Epithelial cell of prostate (primary cell): ENCODE results near the gene ABLIM2.
A peak's percentile ranks its signal among the peaks of the same experiment; 100 is the strongest.

Experiments
- DNase-seq: peaks from one replicate; pipeline ENCODE4 v3.0.0-alpha.2; 2011; ENCODE audit warnings: low read depth, low spot score
- H3K27ac ChIP-seq: fragments of 450-650 bp; 2 replicates; pipeline ENCODE4 v1.5.1; 2017; ENCODE audit warnings: mild to moderate bottlenecking

ABLIM2 gene

DNA sequence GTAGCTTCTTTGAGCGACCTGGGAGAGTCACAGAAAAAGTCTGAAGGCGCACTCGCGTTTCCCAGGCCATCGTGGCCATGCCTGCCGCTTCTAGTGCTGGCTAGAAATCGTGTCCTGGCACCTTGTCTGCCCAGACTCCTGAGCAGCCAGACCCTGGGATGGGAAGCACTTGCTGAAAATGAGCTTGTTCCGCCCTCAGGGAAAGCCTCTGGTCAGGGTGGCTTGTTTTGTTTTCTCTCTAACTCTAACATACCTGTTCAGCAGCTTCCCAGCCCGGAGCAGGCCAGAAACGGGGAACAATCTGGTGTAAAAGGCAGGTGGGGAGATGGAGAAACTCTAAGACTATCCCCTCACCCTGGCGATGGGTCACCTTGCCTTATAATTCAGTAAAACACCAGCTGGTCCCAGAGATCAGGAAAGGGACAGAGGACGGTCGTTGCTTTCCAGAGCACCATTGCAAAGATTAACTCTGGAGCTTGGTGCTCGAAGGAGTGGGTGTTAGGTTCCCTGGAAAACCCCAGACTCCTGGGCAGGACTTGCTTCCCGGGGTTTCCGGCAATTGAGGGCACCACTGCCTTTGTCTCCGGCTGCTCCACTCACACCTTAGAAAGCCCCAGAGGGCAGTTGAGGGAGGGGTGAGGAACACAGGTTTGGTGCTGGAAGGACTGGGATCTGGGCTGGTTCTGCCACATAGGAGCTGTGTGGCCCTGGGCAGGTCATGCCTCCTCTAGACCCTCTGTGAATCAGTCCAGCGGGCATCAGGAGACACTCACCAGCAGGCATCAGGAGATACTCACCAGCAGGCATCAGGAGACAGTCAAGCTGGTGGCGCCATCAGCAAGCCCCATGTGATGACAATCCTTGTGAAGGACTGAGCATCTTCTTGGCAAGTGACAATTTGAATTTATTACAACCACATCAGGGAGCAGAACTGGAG lies 36.0 kb upstream of the ABLIM2 start:
- no peak overlapping the region for H3K27ac ChIP-seq
- DNase-seq = no peak

DNA sequence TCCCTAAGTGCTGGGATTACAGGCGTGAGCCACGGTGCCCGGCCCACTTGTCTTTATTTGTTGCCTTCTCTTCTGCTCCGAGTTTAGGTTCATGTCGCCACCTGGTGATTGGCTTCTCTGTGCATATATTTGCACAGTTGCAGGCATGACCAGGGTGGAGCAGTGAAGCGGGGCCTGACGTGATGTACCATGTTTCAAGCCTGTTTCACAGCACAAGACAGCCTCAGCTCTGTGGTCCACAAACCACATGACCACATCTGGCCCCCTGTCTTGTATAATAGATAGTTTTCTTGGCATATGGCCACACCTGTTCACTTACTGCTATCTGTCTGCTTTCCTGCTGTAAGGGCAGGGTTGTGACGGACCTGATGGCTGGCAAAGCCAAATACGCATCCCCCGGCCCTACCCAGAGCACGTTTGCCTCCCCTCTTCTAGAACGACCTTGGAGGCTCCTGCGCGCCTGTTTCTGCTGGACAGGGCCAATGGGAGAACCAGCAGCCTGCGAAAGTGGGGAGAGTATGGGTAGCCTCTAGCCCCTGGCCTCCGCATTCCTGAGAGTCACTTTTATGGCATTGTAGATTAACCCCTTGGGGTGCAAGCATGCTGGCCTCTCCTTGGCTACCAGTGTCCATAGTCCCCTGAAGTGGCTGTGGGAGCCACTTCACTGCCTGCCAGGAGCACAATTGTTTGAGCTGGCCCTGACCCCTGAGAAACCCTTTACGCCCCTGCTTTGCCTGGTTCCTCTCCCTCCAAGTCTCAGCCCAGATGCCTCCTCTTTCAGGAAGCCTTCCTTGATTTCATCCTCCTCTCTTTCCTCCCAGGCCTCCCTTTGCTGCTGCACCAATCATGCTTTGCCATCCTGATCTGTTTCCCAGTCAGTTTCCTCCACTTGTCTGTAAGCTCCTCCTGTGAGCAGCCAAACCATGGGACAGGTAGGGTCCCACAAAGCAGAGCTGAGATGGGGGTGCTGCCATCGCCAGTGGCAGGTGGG lies 34.4 kb upstream of the ABLIM2 start:
- DNase-seq = no peak
- H3K27ac ChIP-seq = no peak overlapping the region

DNA sequence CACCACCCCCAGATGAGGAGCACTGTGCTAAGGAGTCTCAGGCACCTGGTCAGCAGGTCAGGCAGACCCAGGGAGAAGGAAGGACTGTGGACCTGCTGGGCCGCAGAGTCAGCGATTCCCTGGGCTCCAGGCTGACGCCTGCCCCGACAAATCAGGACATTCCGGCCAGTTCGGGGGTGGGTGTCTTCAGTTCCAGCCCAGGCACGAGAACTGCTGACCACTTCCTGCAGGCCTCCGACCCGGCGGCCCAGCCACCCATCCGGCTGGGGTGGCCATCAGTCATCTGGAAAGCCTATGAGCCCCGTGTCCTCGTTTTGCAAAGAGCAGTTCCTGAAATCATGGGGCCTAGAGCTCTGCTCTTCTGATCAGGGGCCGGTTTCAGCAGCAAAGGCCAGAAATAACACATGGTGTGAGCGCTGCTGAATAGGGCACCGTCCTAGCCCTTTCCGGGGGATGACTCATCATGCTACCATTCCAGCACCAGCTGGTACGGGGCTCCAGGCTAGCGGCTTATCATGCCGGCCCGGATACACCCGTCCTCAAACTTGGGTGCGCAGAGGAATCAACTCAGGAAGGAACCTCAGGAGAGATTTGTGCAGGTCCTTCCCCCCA lies 32.6 kb upstream of the ABLIM2 start:
- no peak for DNase-seq
- H3K27ac ChIP-seq = peak overlapping the region; percentile 78

DNA sequence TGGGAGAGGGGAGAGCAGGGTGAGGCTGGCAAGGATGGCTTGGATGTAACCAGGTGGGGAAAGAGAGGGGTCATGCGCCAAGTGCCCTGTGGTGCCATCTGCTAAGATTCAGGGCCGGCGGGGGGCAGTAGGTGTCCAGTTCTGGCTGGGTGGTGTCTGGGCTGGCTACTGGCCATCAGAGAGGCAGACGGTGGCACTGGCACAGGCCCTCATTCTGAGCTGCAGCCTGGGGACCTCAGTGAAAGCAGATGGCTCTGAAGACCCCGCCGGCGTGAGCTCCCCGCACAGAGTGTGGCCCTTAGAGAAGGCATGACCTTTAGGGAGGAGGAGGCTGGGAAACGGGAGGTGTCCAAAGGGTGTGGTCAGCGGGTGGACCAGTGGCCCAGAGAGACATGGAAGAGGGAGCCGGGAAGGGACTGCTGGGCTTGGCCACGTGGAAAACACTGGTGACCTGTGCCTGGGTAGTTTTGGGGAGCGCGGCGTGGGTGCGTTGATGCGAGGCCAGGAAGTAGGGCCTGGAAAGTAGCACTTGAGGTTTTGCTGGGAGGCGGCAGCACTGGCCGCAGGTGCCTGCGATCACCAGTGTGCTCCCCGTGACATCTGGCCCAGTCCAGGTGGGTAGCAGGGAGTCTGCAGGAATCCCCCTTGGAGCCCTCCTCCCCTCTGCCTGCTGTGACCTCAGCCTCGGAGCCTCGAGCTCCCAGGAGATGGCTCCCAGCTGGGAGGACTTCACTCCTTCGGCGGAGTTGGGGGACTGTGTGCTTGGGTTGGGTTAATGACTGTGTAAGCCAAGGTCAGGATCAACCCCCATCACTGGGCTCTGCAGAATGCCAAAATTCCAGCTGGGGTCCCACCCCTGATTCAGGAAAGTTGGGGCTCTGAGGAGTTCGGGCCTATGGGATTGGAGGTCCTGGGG lies 31.2 kb upstream of the ABLIM2 start:
- H3K27ac ChIP-seq = peak overlapping the region; percentile 82
- no peak for DNase-seq

DNA sequence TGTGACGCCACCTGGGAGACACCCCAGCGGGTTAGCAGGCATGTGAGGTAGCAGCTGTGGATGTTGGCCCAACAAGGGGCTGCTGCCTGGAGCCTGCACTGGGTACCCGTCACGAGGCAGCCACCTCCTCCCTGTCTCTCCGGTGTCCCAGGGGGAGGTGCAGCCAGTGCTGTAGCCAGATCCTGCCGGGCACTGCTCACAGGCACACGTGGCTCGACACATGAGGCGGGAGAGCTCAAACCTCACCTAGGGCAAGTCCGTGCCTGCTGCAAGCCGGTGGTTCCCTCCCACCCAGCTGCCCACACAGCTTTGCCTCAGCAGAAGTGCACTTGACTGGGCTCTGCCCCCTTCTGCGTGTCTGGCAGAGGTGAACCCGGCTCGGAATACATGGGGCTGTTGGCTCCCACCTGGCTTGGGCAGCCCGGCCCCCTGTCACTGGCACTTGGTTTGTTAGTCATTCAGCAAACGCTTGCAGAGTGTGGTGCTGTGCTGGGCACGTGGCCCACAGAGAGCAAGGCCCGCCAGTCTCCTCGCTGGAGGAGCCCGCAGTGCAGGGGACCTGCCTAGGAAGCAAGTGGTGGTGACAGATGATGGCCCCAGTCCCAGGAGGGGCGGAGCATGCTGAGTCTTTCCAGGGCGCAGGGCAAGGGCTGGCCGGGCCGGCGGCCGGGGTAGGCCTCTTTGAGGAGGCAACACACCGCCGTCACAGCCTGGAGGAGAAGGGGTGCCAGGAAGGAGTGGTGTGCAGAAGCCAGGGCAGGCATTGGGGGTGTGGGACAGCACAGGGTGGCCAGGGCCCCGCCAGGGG lies 30.3 kb upstream of the ABLIM2 start:
- H3K27ac ChIP-seq = peak overlapping the region; percentile 82
- peak; percentile 95 for DNase-seq

DNA sequence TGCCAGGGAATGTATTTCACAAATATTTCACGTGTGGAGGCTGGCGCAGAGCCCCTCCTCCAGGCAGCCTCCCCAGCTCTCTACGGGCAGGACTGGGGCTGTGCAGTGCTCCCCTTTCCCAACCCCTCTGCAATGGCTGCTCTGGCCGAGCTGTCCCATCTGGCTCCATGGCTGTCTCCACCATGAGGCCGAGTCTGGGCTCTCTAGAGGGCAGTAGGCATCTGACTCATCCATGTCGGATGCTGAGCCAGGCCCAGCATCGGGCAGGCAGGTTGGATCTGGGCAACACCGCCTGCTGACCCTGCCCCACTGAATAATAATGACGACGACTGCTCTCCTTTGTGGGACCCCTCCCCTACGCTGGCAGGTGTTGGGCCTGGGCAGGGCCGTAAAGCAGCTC lies 29.5 kb upstream of the ABLIM2 start:
- DNase-seq = no peak
- H3K27ac ChIP-seq = peak overlapping the region; percentile 82

DNA sequence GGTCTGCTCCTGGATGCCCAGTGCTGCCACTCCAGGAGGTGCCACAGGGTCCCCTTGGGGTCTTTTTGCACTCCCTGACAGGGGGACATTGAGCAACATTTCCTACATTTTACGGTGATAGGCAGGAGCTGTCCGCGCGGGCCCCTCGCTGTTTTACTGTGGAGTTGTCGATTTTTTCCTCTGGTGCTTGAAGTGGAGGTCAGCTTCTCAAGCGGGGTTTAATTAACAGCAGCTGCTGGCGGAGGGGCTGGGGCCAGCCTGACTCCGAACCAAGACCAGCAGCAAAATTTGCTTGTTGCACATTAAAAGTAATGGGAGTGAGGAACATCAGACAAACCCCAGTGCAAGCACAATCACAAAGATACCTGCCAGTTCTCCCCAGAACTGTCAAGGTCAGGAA lies 27.3 kb upstream of the ABLIM2 start:
- no peak for DNase-seq

DNA sequence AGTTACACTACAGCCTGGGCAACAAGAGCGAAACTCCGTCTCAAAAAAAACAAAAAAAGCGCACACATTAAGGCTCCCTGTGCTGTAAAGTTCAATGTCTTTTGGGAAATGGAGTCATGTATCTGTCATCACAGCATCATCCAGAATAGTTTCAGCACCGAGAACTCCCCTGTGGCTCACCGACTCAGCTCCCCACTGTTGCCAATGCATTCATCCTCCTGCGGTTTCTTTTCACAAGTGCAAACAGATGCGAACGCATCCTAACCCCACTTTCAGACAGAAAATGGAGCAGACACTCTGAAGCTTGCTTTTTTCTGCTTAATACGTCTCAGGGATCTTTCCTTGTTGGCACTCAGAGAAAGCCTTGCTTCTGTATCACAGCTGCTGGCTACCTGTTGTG lies 26.7 kb upstream of the ABLIM2 start:
- H3K27ac ChIP-seq = peak overlapping the region; percentile 94
- peak; percentile 89 for DNase-seq

More for the DNA sequence above, 27.3 kb upstream of the ABLIM2 start:
- H3K27ac ChIP-seq = peak overlapping the region; percentile 94

DNA sequence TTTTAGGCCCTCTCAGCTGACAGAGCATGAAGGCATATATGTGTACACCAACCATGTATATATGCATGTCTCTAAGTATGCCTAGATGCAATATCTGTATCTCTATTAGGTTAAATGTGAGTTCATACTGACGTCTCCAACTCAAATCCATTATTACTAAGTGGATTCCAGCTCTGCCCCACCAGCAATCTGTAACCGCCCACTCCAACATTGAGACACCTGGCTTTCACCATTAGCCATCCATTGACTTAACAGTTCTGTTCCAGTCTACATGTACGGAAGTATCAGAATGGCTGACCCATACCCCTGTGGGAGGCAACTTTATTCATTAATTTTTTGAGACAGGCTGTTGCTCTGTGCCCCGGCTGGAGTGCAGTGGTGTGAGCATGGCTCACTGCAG lies 25.4 kb upstream of the ABLIM2 start:
- peak overlapping the region; percentile 94 for H3K27ac ChIP-seq

DNA sequence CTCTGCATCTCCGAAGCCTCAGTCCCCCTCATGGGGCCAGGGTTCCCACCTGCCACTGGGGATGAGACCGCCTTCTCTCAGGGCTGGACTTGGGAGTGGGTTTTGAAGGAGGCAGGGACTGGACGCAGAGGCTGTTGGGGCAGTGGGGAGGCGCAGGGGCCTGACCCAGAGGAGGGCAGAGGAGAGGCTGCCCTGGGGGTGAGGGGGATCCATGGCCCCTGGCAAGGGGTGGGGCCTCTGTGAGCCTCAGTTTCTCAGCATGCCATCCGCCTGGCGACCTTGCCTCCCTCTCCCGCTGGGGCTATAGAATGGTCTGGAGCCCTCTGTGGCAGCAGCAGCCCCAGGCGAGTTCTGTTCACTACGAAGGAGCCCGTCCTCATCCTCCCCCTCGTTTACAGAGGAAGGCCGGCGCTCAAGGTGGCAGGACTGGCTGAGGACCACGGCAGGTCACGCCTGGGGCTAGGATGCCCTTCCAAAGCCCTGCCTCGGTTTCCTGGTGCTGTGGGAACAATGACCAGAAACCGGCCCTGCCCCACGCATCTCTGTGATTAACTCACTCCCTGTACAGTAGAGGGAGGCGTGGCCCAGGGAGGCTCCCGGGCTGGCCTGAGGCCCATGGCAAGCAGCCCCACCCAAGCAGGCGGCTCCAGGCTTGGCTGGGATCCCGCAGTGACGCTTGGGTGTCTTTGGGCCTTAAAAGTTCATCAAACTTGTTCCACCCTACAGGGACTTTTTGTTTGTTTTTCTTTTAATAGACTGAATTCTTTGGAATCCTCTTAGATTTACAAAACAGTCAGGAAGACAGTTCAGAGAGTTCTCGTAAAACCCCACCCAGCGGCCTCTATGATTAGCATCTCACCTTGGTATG lies 24.5 kb upstream of the ABLIM2 start:
- peak overlapping the region; percentile 94 for H3K27ac ChIP-seq
- DNase-seq = peak; percentile 95

More for the DNA sequence above, 25.4 kb upstream of the ABLIM2 start:
- no peak for DNase-seq

DNA sequence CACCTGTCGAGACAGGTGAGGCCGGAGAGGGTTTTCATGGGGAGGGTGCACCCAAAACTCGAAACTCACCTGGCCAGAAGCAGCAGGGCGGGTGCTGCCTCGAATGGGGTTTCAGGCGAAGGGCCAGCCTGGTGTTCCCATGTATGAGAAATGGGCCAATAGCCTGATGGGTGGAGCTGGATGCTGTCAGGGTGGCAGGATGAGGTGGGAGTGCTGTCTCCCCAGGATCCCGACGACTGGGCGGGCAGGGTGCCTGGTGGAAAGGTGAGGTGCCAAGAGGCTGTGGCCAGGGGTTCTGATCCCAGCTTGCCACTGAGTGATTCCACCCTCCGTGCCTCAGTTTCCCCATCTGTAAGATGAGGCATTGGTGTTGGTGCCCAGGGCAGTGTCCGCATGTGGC lies 23.7 kb upstream of the ABLIM2 start:
- no peak for DNase-seq
- H3K27ac ChIP-seq = peak overlapping the region; percentile 94

DNA sequence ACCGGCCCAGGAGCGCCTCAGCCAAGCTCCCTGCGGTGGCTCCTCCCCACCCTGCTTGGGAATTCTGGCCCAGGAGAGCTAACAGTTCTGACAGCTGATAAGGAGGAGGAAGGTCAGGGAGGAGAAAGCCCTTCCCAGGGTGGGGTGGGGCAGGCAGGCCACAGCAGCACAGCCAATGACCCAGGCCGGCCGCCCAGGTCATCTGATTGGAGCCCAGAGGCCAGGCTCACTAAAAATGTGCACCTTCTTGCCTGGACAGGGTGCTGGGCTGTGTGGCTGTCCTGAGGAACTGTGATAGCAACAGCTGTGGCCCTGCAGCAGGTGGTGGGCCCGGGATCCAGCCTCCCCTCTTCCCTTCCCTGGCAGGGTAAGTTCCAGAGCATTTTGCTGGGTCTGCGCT lies 23.2 kb upstream of the ABLIM2 start:
- peak overlapping the region; percentile 94 for H3K27ac ChIP-seq
- no peak for DNase-seq

DNA sequence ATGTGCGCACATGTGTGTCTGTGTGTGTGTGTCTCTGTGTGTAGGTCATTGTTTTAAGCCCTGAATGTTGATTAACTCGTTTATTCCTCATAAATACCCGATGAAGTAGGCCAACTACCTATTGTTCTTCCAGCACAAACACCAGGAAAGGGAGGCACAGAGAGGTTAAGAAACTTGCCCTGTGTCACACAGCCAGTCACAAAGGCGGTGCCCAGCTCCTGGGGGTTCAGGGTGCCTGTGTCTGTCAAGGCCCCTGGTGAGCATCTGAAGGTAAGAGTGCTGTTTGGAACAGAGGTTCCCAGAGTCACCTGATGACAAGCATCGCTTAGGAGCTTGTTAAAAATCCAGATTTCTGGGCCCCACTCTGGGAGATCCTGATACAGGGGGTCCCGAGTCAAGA lies 22.5 kb upstream of the ABLIM2 start:
- H3K27ac ChIP-seq = no peak overlapping the region
- no peak for DNase-seq

DNA sequence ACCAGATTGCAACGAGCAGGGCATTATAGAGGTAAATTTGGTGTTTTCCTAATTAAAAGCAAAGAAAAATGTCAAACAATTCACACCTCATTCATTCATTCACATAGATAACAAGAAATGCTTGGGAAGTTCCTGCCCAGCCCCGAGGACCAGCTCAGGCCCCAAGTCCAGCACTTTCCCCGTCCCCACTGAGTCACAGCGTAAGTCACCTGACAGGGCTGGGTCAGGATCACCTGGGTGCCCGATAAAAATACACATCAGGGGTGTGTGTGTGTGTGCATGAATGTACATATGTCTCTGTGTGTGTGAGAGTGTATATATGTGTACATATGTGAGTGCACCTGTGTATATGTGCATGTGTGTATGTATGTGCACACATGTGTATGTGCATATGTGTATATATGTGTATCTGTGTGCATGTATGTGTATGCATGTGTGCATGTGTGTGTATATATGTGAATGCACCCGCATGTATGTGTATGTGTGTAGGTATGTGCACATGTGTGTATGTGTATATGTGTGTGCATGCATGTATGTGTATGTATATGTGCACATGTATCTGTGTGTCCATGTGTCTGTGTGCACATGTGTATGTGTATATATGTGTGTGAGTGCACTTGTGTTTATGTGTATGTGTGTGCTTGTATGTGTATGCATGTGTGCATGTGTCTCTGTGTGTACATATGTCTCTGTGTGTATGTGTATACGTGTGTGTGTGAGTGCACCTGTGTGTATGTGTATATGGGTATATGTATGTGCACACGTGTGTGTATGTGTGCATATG lies 21.9 kb upstream of the ABLIM2 start:
- no peak overlapping the region for H3K27ac ChIP-seq
- DNase-seq = no peak

DNA sequence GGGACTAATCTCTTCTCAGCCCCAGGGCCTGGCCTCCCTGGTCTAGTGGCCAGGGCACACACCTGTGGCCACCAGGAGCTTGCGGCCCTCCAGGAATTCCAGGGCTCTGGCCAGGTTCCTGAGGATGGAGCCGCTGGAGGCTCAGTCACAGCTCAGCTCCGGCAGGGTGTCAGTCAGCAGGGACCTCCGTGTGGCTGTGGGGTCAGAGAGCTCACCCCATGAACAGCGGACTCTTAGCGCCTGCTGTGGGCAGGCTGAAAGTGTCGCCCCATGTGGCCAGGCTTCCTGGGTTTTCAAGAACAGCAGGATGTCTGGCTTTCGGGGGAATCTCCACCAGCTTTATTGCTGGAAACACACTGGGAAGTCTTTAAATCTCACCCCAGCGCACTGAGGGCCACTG lies 21.2 kb upstream of the ABLIM2 start:
- no peak overlapping the region for H3K27ac ChIP-seq
- DNase-seq = no peak

DNA sequence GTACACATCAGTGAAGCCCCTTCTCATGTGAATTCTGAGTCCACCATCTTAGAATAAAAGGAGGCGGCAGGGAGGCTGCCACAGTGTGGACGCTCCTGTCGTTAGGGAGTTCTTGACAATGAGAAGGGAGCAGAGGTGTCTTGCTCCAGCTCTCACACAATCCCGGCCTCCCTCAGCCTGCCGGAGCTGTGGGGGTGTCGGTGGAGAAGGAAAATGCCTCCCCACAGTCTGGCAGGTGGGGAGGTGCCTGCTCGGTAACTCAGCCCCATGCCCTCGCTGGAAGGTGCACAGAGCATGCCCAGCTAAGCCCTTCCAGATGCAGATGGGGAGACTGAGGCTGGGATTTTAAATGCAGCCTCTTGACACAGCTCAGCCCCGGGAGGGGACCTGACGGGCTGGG lies 20.5 kb upstream of the ABLIM2 start:
- H3K27ac ChIP-seq = no peak overlapping the region
- DNase-seq = no peak

DNA sequence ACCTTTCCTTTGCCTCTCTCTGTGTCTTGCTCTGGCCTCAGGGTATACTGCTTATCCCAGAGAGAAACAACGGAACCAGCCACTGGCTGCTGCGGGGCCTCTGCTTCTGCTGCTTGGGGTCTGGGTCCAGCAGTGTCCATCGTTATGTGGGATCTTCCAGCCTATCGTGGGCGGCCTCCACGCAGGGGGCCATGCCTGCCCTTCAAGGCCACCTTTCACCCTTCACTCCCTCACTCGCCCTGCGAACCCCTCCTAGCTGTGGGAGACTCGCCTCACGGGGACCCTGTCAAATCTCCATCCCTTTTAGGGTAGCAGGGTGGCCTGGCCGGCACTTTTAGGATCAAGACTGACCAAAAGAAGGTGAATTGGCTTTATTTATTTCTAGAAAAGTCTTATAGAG lies 19.3 kb upstream of the ABLIM2 start:
- no peak for DNase-seq
- H3K27ac ChIP-seq = no peak overlapping the region
